Smooth muscle cell (in vitro differentiated cells): ENCODE measurements around the gene HAPSTR1. TPM values are rescaled to one million over a fixed set of nuclear protein-coding genes. Genes with fewer than 3 reads are reported as not detected.

ENCODE experiments used
- DNase-seq: peaks from one replicate; lab custom pipeline; 2025; ENCODE audit not compliant: unreplicated experiment; lab: John Stamatoyannopoulos, UW
- H2AFZ ChIP-seq: fragments of 200-600 bp; sonication (generic); 2 replicates; pipeline ENCODE4 v1.6.0; 2016; ENCODE audit warnings: antibody characterized with exemption, low read depth, mild to moderate bottlenecking
- H3F3A ChIP-seq: fragments of 200-600 bp; sonication (generic); 2 replicates; pipeline ENCODE4 v1.6.0; 2017; ENCODE audit warnings: antibody characterized with exemption, low read depth
- H3K27ac ChIP-seq: fragments of 200-600 bp; sonication (generic); 2 replicates; pipeline ENCODE4 v1.5.1; 2016; ENCODE audit warnings: low read depth, mild to moderate bottlenecking
- H3K27me3 ChIP-seq: fragments of 200-600 bp; sonication (generic); 2 replicates; pipeline ENCODE4 v1.6.1; 2016; ENCODE audit warnings: low read depth, mild to moderate bottlenecking
- H3K36me3 ChIP-seq: fragments of 200-600 bp; sonication (generic); 2 replicates; pipeline ENCODE4 v1.5.1; 2016; ENCODE audit warnings: low read depth
- H3K4me1 ChIP-seq: fragments of 200-600 bp; sonication (generic); 2 replicates; pipeline ENCODE4 v1.5.1; 2016; ENCODE audit warnings: low read depth
- H3K4me2 ChIP-seq: fragments of 200-600 bp; sonication (generic); 2 replicates; pipeline ENCODE4 v1.6.0; 2016; ENCODE audit warnings: mild to moderate bottlenecking
- H3K4me3 ChIP-seq: fragments of 200-600 bp; sonication (generic); 2 replicates; pipeline ENCODE4 v1.5.1; 2016; ENCODE audit warnings: mild to moderate bottlenecking
- H3K79me2 ChIP-seq: fragments of 200-600 bp; sonication (generic); 2 replicates; pipeline ENCODE4 v1.6.0; 2016; ENCODE audit warnings: low read depth, mild to moderate bottlenecking
- H3K9ac ChIP-seq: fragments of 200-600 bp; sonication (generic); 2 replicates; pipeline ENCODE4 v1.6.0; 2016; ENCODE audit warnings: low read depth
- H3K9me3 ChIP-seq: fragments of 200-600 bp; sonication (generic); replicated peaks from 2 replicates; pipeline ENCODE4 v1.5.1; 2016; ENCODE audit warnings: low read depth
- H4K20me1 ChIP-seq: fragments of 200-600 bp; sonication (generic); 2 replicates; pipeline ENCODE4 v1.6.0; 2016; ENCODE audit warnings: low read depth
- WGBS: methylation state at CpG from one replicate; pipeline ENCODE4 v1.1.7; 2016; ENCODE audit warnings: low lambda C conversion rate; 5-methylcytosine and 5-hydroxymethylcytosine counted together
- polyA plus RNA-seq: library from polyadenylated mRNA; unstranded; fragments of >200 nt; fragmentation: Nextera tagmentation; extraction: Ambion mirVana; gene quantifications from 2 replicates; pipeline ENCODE4 v1.2.1, GENCODE V29; 2016
- total RNA-seq: library from RNA; depleted of rRNA; stranded (reverse); fragments of >200 nt; gene quantifications from 2 replicates; pipeline ENCODE4 v1.2.3, GENCODE V29; 2014
- TF ChIP-seq, protein P1 (sequence below): fragments of 200-600 bp; sonication (generic); IDR thresholded peaks from 2 replicates; pipeline ENCODE4 v1.5.1; 2017; ENCODE audit warnings: borderline replicate concordance, mild to moderate bottlenecking, antibody characterized with exemption; ENCODE audit not compliant: insufficient read depth, poor library complexity, severe bottlenecking

Gene HAPSTR1
- total and polyA plus RNA-seq, 2 experiments from 2014 or later: 26.7 to 77.5 TPM

- TF ChIP-seq, protein P1, sequence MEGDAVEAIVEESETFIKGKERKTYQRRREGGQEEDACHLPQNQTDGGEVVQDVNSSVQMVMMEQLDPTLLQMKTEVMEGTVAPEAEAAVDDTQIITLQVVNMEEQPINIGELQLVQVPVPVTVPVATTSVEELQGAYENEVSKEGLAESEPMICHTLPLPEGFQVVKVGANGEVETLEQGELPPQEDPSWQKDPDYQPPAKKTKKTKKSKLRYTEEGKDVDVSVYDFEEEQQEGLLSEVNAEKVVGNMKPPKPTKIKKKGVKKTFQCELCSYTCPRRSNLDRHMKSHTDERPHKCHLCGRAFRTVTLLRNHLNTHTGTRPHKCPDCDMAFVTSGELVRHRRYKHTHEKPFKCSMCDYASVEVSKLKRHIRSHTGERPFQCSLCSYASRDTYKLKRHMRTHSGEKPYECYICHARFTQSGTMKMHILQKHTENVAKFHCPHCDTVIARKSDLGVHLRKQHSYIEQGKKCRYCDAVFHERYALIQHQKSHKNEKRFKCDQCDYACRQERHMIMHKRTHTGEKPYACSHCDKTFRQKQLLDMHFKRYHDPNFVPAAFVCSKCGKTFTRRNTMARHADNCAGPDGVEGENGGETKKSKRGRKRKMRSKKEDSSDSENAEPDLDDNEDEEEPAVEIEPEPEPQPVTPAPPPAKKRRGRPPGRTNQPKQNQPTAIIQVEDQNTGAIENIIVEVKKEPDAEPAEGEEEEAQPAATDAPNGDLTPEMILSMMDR: no peak
- H3K36me3 ChIP-seq: no peaks in the 10 kb centered on the region
- no peak for DNase-seq
- H3F3A ChIP-seq: peaks cover 29% of the 10 kb centered on the region
- peak overlapping the region; percentile 9 for H3K9ac ChIP-seq
- peak overlapping the region; percentile 50 for H3K27ac ChIP-seq
- H3K79me2 ChIP-seq: peaks cover 100% of the 10 kb centered on the region
- H3K4me1 ChIP-seq: peaks cover 58% of the 10 kb centered on the region
- H2AFZ ChIP-seq: no peak overlapping the region
- no peaks in the 10 kb centered on the region for H3K27me3 ChIP-seq
- peaks cover 92% of the 10 kb centered on the region for H4K20me1 ChIP-seq
- H3K9me3 ChIP-seq: no peaks in the 10 kb centered on the region
- H3K4me2 ChIP-seq: peak overlapping the region; percentile 95
- H3K4me3 ChIP-seq: no peak overlapping the region
- WGBS: 81% methylated on average over 2 of the region's 2 CpGs
Observed at GRCh38 chr16:9096416-9096952, 5.0 kb downstream of the HAPSTR1 start.

DNA sequence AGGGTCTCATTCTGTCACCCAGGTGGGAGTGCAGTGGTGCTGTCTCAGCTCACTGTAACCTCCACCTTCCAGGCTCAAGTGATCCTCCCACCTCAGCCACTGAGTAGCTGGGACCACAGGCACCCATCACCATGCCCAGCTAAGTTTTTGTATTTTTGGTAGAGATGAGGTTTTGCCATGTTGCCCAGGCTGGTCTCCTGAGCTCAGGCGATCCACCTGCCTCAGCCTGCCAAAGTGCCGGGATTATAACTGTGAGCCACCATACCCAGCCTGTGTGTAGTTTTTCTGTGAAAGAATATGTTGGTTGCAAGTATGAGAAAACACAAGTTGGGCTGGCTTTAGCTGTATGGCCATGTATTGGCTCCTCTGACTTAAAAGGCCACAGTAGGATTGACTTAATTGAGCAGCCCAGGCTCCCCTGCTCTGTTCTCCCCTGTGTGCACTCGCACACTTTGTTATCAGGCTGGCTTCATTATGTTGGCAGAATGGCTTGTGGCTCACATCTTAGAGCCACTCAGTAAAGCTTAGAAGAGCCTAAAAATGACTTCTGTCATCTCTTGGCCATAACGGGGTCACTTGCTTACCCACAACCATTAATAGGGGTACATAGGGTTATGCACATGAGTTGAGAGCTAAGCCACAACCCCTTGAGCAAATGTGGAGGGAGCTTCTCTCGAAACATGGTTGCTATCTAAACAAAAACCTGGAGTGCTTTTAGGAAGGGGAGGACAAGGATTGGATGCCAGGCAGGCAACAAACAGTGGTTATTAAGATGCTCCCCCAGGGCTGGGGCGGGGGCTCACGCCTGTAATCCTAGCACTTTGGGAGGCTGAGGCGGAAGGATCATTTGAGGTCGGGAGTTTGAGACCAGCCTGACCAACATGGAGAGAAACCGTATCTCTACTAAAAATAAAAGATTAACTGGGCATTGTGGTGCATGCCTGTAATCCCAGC, 6.1 kb downstream of the HAPSTR1 start:
- H3K4me2 ChIP-seq: peak overlapping the region; percentile 95
- peaks cover 63% of the 10 kb centered on the region for H3K4me1 ChIP-seq
- no peaks in the 10 kb centered on the region for H3K27me3 ChIP-seq
- H3K27ac ChIP-seq: peak overlapping the region; percentile 70
- peaks cover 100% of the 10 kb centered on the region for H3K79me2 ChIP-seq
- peaks cover 1% of the 10 kb centered on the region for H3K36me3 ChIP-seq
- H3K9ac ChIP-seq: no peak overlapping the region
- no peak for DNase-seq
- WGBS: 85% methylated on average over 10 of the region's 10 CpGs
- H3F3A ChIP-seq: peaks cover 35% of the 10 kb centered on the region
- TF ChIP-seq, protein P1: no peak
- no peak overlapping the region for H2AFZ ChIP-seq
- no peaks in the 10 kb centered on the region for H3K9me3 ChIP-seq
- no peak overlapping the region for H3K4me3 ChIP-seq
- peaks cover 100% of the 10 kb centered on the region for H4K20me1 ChIP-seq

DNA sequence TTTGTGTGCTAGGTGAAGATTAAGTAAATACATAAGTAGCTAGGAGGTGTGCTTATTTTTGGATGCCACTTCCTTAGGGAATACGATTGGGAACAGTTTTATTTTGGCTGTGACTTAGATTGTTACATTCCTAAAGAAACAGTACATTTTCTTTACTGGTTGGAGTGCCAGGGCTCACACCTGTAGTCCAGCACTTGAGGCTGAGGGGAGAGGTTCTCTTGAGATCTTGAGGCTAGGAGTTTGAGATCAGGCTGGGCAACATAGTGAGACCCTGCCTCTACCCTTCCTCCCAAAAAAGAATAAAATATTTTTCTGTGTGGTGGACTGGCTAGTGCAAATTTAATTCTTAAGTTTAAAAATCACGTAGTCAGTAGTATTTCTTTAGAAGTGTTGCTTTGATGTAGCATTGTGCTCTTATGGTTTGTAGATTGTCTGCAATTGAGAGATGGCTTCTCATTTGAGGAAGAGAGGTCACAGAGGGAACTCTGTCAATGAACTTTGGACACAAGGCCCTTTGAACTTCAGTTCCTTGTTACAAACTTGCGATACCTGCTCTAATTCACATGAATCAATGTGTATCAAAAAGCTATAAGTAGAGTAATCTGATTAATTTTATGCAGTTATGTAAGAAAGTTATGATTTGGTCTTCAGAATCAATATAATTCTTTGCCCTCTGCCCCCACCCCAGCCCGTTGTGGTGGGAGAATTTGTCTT, 7.1 kb downstream of the HAPSTR1 start:
- no peak for DNase-seq
- H3F3A ChIP-seq: peaks cover 35% of the 10 kb centered on the region
- H3K36me3 ChIP-seq: peaks cover 11% of the 10 kb centered on the region
- H3K27ac ChIP-seq: peak overlapping the region; percentile 70
- H3K27me3 ChIP-seq: no peaks in the 10 kb centered on the region
- H3K79me2 ChIP-seq: peaks cover 100% of the 10 kb centered on the region
- H3K4me3 ChIP-seq: no peak overlapping the region
- H3K4me1 ChIP-seq: peaks cover 62% of the 10 kb centered on the region
- TF ChIP-seq, protein P1: no peak
- peaks cover 100% of the 10 kb centered on the region for H4K20me1 ChIP-seq
- no peak overlapping the region for H2AFZ ChIP-seq
- H3K9ac ChIP-seq: no peak overlapping the region
- peak overlapping the region; percentile 64 for H3K4me2 ChIP-seq
- 91% methylated on average over 4 of the region's 4 CpGs for WGBS
- H3K9me3 ChIP-seq: no peaks in the 10 kb centered on the region
